ENCODE data around the gene KRTAP9-7.

GRCh38 chr17:41263212-41263611 lies 12.3 kb upstream of the KRTAP9-7 start:
- TF ChIP-seq, protein P1, sequence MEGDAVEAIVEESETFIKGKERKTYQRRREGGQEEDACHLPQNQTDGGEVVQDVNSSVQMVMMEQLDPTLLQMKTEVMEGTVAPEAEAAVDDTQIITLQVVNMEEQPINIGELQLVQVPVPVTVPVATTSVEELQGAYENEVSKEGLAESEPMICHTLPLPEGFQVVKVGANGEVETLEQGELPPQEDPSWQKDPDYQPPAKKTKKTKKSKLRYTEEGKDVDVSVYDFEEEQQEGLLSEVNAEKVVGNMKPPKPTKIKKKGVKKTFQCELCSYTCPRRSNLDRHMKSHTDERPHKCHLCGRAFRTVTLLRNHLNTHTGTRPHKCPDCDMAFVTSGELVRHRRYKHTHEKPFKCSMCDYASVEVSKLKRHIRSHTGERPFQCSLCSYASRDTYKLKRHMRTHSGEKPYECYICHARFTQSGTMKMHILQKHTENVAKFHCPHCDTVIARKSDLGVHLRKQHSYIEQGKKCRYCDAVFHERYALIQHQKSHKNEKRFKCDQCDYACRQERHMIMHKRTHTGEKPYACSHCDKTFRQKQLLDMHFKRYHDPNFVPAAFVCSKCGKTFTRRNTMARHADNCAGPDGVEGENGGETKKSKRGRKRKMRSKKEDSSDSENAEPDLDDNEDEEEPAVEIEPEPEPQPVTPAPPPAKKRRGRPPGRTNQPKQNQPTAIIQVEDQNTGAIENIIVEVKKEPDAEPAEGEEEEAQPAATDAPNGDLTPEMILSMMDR (IDR thresholded peaks at IDR 0.05; ENCODE audit: low read depth, low read length), result no peak
- TF ChIP-seq EZH2phosphoT487 (IDR thresholded peaks at IDR 0.05; ENCODE audit: low read depth), result no peak
